CD14-positive monocyte (primary cell): Measurements from ENCODE around the gene EMC10. TPM values are rescaled to one million over a fixed set of nuclear protein-coding genes. Genes with fewer than 3 reads are reported as not detected.
A peak's percentile ranks its signal among the peaks of the same experiment; 100 is the strongest.

Experiments used
- DNase-seq, 3 donors: peaks; one replicate each; pipeline ENCODE4 v3.0.0-alpha.2; 2011 to 2022
- H2AFZ ChIP-seq: 2 replicates; pipeline ENCODE4 v1.6.0; 2012; ENCODE audit warnings: mild to moderate bottlenecking, low read depth, low read length, inconsistent platforms; ENCODE audit not compliant: insufficient read depth, poor library complexity, severe bottlenecking
- H3K27ac ChIP-seq, 2 donors: 1 replicate in 1 of 2; 2 replicates in 1 of 2; pipeline ENCODE4 v1.5.1; 2012 to 2013; ENCODE audit warnings: low read length in 2 of 2, control low read depth in 1 of 2, inconsistent platforms in 1 of 2, low read depth in 1 of 2, mild to moderate bottlenecking in 1 of 2
- H3K27me3 ChIP-seq, 2 donors: one replicate each; pipeline versions ENCODE4 v1.6.0 to v1.6.1; 2011 to 2013; ENCODE audit warnings: low read length in 2 of 2; ENCODE audit not compliant: control insufficient read depth in 2 of 2, insufficient read depth in 2 of 2
- H3K36me3 ChIP-seq, 2 donors: replicated peaks in 1 of 2; 1 replicate in 1 of 2; 2 replicates in 1 of 2; pipeline versions ENCODE4 v1.5.1 to v1.6.1; 2012 to 2013; ENCODE audit warnings: low read length in 2 of 2, control low read depth in 1 of 2, inconsistent platforms in 1 of 2, mild to moderate bottlenecking in 1 of 2; ENCODE audit not compliant: insufficient read depth in 2 of 2, control insufficient read depth in 1 of 2
- H3K4me1 ChIP-seq, 2 donors: 1 replicate in 1 of 2; 2 replicates in 1 of 2; pipeline versions ENCODE4 v1.5.1 to v1.6.1; 2012 to 2013; ENCODE audit warnings: low read length in 2 of 2, control low read depth in 1 of 2, inconsistent platforms in 1 of 2, mild to moderate bottlenecking in 1 of 2, moderate library complexity in 1 of 2; ENCODE audit not compliant: insufficient read depth in 2 of 2, control insufficient read depth in 1 of 2
- H3K4me2 ChIP-seq: replicated peaks from 2 replicates; pipeline ENCODE3; 2012; ENCODE audit warnings: low read length, moderate library complexity, mild to moderate bottlenecking; ENCODE audit not compliant: poor library complexity, severe bottlenecking; ENCODE audit errors: extremely low read depth
- H3K4me3 ChIP-seq, 3 experiments: fragments of 200-600 bp in 1 of 3; sonication (generic) in 1 of 3; replicated peaks in 1 of 3; 1 replicate in 2 of 3; 2 replicates in 1 of 3; pipeline ENCODE4 v1.5.1; 2011 to 2013; ENCODE audit warnings: low read length in 3 of 3, mild to moderate bottlenecking in 3 of 3, control low read depth in 2 of 3, low read depth in 2 of 3, inconsistent platforms in 1 of 3, moderate library complexity in 1 of 3
- H3K79me2 ChIP-seq: 2 replicates; pipeline ENCODE4 v1.6.0; 2012; ENCODE audit warnings: mild to moderate bottlenecking, control low read depth, inconsistent platforms, low read length, moderate library complexity; ENCODE audit not compliant: insufficient read depth
- H3K9ac ChIP-seq: 2 replicates; pipeline ENCODE4 v1.6.0; 2017; ENCODE audit warnings: low read length, mild to moderate bottlenecking; ENCODE audit not compliant: insufficient read depth, poor library complexity, severe bottlenecking
- H3K9me3 ChIP-seq, 2 donors: replicated peaks in 1 of 2; 1 replicate in 1 of 2; 2 replicates in 1 of 2; pipeline versions ENCODE4 v1.5.1 to v1.6.1; 2012 to 2013; ENCODE audit warnings: low read length in 2 of 2, control low read depth in 1 of 2; ENCODE audit not compliant: control insufficient read depth in 1 of 2, insufficient read depth in 1 of 2
- H4K20me1 ChIP-seq: 2 replicates; pipeline ENCODE4 v1.6.0; 2012; ENCODE audit warnings: mild to moderate bottlenecking, low read length, control low read depth, moderate library complexity; ENCODE audit not compliant: insufficient read depth
- H3K27ac Mint-ChIP-seq, 7 donors: one replicate each; pipeline ENCODE4 v1.8.0; 2020; ENCODE audit warnings: mild to moderate bottlenecking in 7 of 7, mixed read lengths in 7 of 7, moderate library complexity in 6 of 7, inconsistent platforms in 2 of 7
- H3K27me3 Mint-ChIP-seq, 3 donors: one replicate each; pipeline ENCODE4 v1.8.0; 2021 to 2022; ENCODE audit warnings: low read depth in 3 of 3, mild to moderate bottlenecking in 3 of 3, mixed read lengths in 3 of 3, moderate library complexity in 3 of 3, inconsistent platforms in 1 of 3
- H3K36me3 Mint-ChIP-seq, 2 donors: one replicate each; pipeline ENCODE4 v1.8.0; 2020; ENCODE audit warnings: mixed read lengths in 2 of 2, inconsistent platforms in 1 of 2, mild to moderate bottlenecking in 1 of 2
- H3K4me1 Mint-ChIP-seq: one replicate; pipeline ENCODE4 v1.8.0; 2020; ENCODE audit warnings: mild to moderate bottlenecking, mixed read lengths
- H3K4me3 Mint-ChIP-seq, 2 donors: one replicate each; pipeline ENCODE4 v1.8.0; 2020; ENCODE audit warnings: mild to moderate bottlenecking in 2 of 2, mixed read lengths in 2 of 2, moderate library complexity in 1 of 2
- H3K9me3 Mint-ChIP-seq, 7 donors: one replicate each; pipeline ENCODE4 v1.8.0; 2020 to 2022; ENCODE audit warnings: mixed read lengths in 7 of 7, mild to moderate bottlenecking in 6 of 7, moderate library complexity in 6 of 7, inconsistent platforms in 2 of 7
- whole genome bisulfite sequencing: methylation state at CpG from one replicate; pipeline ENCODE4 v1.1.5; 2013; ENCODE audit warnings: missing lambda C conversion rate; ENCODE audit not compliant: insufficient coverage; 5-methylcytosine and 5-hydroxymethylcytosine counted together
- intact Hi-C, 2 donors: fragments of 100-400 bp; cut with micrococcal nuclease; formaldehyde crosslinking; loops; one replicate each; pipeline versions ENCODE4 v1.15.0 to v1.15.1; 2023
- polyA plus RNA-seq, 3 donors: library from polyadenylated mRNA; depleted of rRNA in 1 of 3; unstranded in 2 of 3; stranded (reverse) in 1 of 3; fragments of 300-500 nt in 2 of 3; fragments of >200 nt in 1 of 3; fragmentation: Illumina TruSeq in 2 of 3; gene quantifications; 1 replicate in 2 of 3; 2 replicates in 1 of 3; pipeline ENCODE4 v1.2.3, GENCODE V29; 2012 to 2021
- TF ChIP-seq, protein P1 (sequence below): fragments of 200-600 bp; IDR thresholded peaks from one replicate; pipeline ENCODE4 v1.8.0; 2022; ENCODE audit warnings: antibody characterized with exemption, mild to moderate bottlenecking

Gene EMC10
- polyA plus RNA-seq, 3 donors, result 8.5 to 50.4 (median 9.3) TPM

GRCh38 chr19:50512999-50513745 lies 36.9 kb downstream of the EMC10 start:
- H3K4me3 Mint-ChIP-seq, result no peak overlapping the region
- no peaks in the 10 kb centered on the region for H3K36me3 ChIP-seq
- peaks cover 11 to 16% of the 10 kb centered on the region in 2 donors for H3K4me1 ChIP-seq
- no peak overlapping the region for H3K4me2 ChIP-seq
- H3K79me2 ChIP-seq, result peaks cover 4% of the 10 kb centered on the region
- no peak for DNase-seq
- H3K27ac ChIP-seq, result no peak overlapping the region
- intact Hi-C loops, result loop anchor here in 1 of 2 donors (5.0 kb wide), 2 partner anchors 131 to 289 kb away; partner anchors contain the start of gene POLD1
- TF ChIP-seq, protein P1, sequence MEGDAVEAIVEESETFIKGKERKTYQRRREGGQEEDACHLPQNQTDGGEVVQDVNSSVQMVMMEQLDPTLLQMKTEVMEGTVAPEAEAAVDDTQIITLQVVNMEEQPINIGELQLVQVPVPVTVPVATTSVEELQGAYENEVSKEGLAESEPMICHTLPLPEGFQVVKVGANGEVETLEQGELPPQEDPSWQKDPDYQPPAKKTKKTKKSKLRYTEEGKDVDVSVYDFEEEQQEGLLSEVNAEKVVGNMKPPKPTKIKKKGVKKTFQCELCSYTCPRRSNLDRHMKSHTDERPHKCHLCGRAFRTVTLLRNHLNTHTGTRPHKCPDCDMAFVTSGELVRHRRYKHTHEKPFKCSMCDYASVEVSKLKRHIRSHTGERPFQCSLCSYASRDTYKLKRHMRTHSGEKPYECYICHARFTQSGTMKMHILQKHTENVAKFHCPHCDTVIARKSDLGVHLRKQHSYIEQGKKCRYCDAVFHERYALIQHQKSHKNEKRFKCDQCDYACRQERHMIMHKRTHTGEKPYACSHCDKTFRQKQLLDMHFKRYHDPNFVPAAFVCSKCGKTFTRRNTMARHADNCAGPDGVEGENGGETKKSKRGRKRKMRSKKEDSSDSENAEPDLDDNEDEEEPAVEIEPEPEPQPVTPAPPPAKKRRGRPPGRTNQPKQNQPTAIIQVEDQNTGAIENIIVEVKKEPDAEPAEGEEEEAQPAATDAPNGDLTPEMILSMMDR, result no peak
- H3K9me3 Mint-ChIP-seq, result peaks cover 0 to 3% (median 0%) of the 10 kb centered on the region in 7 donors
- no peaks in the 10 kb centered on the region for H4K20me1 ChIP-seq
- H3K36me3 Mint-ChIP-seq, result peaks cover 7 to 9% of the 10 kb centered on the region in 2 donors
- peaks cover 15% of the 10 kb centered on the region for H3K4me1 Mint-ChIP-seq
- no peaks in the 10 kb centered on the region for H3K9me3 ChIP-seq
- H3K27me3 ChIP-seq, result peaks cover 0 to 6% of the 10 kb centered on the region in 2 donors
- 74% methylated on average over 12 of the region's 12 CpGs for WGBS
- no peak overlapping the region for H2AFZ ChIP-seq
- no peak overlapping the region for H3K9ac ChIP-seq
- H3K27ac Mint-ChIP-seq, result peak overlapping the region in 4 of 7 donors; percentile 38 to 68 (median 62)
- peaks cover 19 to 37% (median 24%) of the 10 kb centered on the region in 3 donors for H3K27me3 Mint-ChIP-seq
- no peak overlapping the region for H3K4me3 ChIP-seq

- no peaks in the 10 kb centered on the region for H3K36me3 ChIP-seq
- peaks cover 0 to 6% of the 10 kb centered on the region in 2 donors for H3K27me3 ChIP-seq
- H3K27me3 Mint-ChIP-seq, result peaks cover 19 to 37% (median 24%) of the 10 kb centered on the region in 3 donors
- peaks cover 15% of the 10 kb centered on the region for H3K4me1 Mint-ChIP-seq
- H3K9me3 Mint-ChIP-seq, result peaks cover 0 to 6% (median 5%) of the 10 kb centered on the region in 7 donors
- no peak within 1 kb of the TSS for H3K4me3 ChIP-seq
- H3K27ac ChIP-seq, result no peak within 1 kb of the TSS
- H3K27ac Mint-ChIP-seq, result peak within 1 kb of the TSS in 5 of 7 donors; percentile 35 to 68 (median 62)
- DNase-seq, result no peak
- no peak within 1 kb of the TSS for H2AFZ ChIP-seq
- H3K9ac ChIP-seq, result no peak within 1 kb of the TSS
- H3K4me1 ChIP-seq, result peaks cover 11 to 16% of the 10 kb centered on the region in 2 donors
- intact Hi-C loops, result loop anchor here in 1 of 2 donors (5.0 kb wide), 2 partner anchors 132 to 288 kb away; partner anchors contain the start of gene POLD1
- no peaks in the 10 kb centered on the region for H3K9me3 ChIP-seq
- peaks cover 4% of the 10 kb centered on the region for H3K79me2 ChIP-seq
- no peak within 1 kb of the TSS for H3K4me2 ChIP-seq
- peaks cover 4 to 6% of the 10 kb centered on the region in 2 donors for H3K36me3 Mint-ChIP-seq
- H3K4me3 Mint-ChIP-seq, result no peak within 1 kb of the TSS
- no peaks in the 10 kb centered on the region for H4K20me1 ChIP-seq
- 60% methylated on average over 17 of the region's 22 CpGs for WGBS
- TF ChIP-seq, protein P1, result no peak
Measured at GRCh38 chr19:50513746-50514345, 37.5 kb downstream of the EMC10 start, which contains the start of gene ASPDH. Gene ASPDH (minus strand): TSS chr19:50513913. CDS start chr19:50513823, 90 bp downstream.
